HS-27A (cell line): ENCODE results near the gene ZNF783.
"Not testable (repeated sequence)": the region's sequence is repeated elsewhere in the genome, so short reads cannot be mapped to it uniquely, and the experiment has no call there.

Experiments
- DNase-seq: peaks from one replicate; pipeline ENCODE4 v3.0.0-alpha.2; 2012; ENCODE audit warnings: low read depth, missing footprints

Gene ZNF783

DNA sequence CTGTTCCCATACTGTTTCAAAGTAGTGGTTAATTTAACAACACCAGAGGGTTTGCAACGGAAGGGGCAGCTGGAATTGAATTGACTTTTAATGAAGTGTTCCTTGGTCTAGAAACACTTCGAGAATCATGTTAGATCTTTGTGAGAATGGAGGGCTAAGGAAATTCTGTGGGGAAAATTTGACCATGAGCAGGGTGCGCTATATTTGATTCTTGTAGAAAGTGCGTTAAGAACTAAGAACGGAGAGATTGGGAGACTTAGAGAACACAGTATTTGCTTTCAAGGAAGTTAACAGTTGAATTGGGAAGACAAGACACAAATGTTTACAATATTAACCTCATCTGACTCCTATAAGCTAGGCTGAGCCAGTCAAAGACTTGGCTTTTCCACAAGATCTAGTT is 21.4 kb upstream of the ZNF783 start:
- no peak for DNase-seq

DNA sequence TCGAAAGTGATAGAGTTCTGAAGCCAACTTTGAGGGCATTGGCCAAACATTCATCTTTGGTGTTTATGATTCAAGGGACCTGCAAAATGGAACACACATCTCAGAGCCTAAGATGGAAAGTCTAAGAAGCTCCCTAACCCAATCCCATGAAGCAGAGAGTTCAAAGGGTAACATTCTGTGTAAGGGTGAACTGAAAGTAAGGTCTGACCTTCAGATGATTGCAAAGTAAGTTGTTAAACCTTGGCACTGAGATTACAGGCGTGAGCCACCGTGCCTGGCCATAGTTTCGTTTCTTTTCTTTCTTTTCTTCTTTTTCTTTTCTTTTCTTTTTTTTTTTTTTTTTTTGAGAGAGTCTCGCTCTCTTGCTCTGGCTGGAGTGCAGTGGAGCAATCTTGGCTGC is 20.3 kb upstream of the ZNF783 start:
- DNase-seq, result no peak

DNA sequence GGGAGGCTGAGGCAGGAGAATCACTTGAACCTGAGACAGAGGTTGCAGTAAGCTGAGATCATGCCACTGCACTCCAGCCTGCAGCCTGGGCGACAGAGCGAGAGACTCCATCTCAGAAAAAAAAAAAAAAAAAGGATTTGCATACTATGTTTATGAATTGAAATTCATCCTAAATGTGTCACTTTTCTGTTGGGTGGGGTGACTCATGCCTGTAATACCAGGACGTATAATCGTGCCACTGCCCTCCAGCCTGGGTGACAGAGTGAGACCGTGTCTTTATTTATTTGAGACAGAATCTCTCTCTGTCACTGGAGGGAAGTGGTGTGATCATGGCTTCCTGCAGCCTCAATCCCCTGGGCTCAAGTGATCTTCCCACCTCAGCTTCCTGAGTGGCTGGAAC is 16.8 kb upstream of the ZNF783 start:
- no peak for DNase-seq

DNA sequence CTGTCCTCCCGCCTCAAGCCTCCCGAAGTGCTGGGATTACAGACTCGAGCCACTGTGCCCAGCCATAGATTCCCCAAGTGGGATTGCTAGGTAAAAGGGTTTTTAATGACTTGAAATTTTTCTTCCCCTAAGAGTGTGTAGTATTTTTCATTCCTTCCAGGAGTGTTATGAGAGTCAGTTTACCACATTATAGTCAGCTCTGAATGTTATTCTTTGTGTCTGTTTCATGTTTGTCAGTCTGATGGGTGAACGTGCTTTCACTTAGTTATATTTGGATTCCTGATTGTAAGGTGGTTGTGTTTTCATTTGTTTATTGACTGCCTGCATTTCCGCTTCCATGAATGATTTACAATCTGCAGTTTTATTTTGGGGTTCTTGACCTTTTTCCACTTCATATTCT is 16.3 kb upstream of the ZNF783 start:
- no peak for DNase-seq

DNA sequence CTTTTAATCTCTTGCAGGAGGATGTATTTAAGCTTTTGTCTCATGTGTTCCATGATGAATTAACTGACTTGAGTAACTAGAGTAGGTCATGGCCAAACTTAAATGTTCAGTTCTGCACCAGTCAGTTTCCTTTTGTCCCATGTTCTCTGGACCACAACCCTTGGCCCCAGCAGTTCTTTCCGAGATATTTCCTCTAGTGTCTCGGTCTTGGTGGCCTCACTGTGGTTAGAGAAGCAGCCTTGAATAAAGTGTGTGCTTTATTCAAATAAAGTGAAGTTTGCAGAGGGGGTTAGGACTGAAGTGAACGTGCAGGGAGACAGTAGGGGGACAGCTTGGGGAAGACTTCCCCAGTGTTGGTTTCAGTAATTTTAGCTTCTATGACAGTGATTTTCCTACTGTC is 13.2 kb upstream of the ZNF783 start:
- no peak for DNase-seq

DNA sequence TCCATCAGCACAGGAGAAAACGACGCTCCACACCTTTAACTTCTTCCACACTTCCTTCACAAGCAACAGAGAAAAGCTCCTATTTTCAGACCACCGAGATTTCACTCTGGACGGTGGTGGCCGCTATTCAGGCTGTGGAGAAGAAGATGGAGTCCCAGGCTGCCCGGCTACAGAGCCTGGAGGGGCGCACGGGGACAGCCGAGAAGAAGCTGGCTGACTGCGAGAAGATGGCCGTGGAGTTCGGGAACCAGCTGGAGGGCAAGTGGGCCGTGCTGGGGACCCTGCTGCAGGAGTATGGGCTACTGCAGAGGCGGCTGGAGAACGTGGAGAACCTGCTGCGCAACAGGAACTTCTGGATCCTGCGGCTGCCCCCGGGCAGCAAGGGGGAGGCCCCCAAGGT is 11.8 kb upstream of the ZNF783 start:
- not testable (repeated sequence) for DNase-seq

DNA sequence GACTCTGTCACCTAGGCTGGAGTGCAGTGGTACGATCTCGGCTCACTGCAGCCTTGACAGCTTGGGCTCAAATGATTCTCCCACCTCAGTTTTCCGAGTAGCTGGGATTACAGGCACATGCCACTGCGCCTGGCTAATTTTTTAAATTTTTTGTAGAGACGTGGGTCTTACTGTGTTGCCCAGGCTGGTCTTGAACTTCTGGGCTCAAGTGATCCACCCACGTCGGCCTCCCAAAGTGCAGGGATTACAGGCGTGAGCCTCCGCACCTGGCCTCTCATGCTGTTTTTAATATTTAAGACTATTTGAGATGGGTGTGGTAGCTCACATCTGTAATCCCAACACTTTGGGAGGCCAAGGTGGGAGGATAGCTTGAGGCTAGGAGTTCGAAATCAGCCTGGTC is 10.5 kb upstream of the ZNF783 start:
- not testable (repeated sequence) for DNase-seq

DNA sequence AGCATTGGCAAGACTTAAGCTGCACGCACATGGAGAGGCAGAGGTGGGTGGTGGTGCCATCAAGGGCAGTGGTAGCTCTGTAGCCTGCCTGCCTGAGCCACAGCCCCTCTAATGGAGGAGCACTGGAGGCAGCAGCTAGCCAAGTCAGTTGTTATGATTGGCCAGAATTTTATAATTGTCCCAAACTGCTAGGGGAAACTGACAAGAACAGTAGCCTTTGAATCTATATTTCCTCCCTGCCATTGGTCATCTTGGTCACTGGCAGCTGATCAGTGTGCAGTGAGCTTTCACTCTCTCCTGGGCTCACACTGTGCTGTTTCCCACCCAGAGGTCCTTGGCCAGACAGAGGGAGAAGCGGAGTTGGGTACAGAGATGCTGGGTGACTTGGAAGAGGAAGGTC is 9.6 kb upstream of the ZNF783 start:
- DNase-seq, result no peak

DNA sequence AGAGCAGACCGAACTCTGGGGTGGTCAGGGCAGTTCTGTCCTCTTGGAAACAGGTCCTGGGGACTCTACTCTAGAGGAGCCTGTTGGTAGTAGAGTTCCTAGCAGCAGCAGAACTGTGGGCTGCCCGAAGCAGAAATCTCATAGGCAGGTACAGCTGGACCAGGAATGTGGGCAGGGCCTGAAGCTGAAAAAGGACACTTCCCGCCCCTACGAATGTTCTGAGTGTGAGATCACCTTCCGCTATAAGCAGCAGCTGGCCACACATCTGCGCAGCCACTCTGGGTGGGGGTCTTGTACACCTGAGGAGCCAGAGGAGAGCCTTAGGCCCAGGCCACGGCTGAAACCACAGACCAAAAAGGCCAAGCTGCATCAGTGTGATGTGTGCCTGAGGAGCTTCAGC is 8.3 kb upstream of the ZNF783 start:
- no peak for DNase-seq

DNA sequence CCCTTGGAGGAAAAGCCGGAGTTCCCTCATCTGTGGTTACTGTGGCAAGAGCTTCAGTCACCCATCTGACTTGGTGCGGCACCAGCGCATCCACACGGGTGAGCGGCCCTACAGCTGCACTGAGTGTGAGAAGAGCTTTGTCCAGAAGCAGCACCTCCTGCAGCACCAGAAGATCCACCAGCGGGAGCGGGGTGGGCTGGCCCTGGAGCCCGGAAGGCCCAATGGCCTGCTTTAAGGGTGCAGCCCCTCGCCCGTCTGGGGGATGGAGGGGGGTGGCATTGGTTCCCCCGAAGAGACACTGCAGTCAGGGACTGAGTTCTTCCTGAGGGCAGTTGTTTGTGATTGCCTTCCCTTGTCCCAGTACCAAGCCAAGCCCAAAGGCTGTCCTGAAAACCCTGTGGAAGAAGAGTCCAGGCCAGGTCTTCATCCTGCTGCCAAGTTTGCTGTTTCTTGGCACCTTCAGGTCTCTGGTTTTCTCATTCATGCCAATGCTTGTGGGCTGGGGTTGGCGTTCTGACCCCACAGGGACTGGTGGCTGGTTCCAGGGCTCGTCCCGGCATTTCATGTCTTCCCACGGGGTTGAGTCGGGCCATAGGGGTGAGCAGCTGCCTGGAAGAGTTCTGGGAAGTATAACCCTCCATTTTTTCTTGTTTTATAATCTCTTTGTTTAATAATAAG is 7.7 kb upstream of the ZNF783 start:
- DNase-seq, result no peak

DNA sequence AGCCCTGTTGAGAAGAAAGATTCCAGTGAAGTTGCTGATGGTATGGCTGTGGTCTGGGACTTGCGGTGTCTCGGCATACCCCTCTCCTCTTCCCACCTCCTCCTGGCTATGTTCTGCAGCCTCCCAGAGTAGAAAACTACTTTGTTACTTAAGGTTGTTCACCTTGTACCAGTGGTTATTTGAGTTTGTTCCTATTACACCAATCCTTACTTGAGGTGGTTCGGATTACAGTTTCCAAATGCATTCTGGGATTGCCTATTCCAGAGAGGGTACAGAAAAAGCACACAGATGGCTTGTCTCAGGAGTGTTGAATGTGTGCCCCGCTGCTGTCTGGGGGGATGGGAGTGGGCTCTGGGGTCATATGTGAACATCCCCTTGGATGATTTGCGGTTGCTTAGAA is 6.8 kb upstream of the ZNF783 start:
- no peak for DNase-seq

DNA sequence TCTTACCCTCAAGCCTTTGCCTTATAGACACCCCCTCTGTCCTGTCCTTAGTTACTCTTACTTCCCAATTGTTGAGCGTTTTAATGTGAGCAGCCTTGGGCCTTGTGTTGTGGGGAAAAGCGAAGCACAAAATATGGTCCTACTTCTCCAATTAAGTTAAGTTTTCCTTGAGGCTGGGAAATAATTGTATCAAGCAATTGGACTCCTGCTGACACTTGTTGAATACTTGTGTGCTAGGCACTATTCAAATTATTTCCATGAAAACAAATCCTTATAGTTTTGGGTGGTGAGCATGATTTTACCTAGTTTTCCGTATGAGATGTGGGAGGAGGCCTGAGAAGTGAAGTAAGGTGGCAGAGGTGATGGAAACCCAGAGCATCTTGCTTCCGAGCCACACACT is 5.4 kb upstream of the ZNF783 start:
- no peak for DNase-seq

DNA sequence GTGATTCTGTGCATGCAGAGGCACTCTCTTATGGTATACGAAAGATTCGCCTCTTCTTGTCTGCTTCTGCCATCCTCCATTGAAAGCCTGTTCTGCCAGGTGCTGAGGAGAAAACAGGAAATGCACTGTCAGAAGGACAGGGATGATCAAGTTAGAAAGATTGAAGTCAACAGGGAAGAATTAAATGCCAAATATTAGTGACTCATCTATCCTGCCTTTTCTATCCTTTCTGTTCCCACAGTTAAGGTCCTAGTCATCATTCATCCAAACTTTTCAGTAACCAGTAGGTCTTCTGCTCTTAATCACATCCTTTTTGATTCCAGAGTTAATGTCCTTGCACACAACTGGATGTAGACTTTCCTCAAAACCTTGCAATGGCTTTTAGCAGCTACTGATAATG is 4.8 kb upstream of the ZNF783 start:
- DNase-seq, result no peak

DNA sequence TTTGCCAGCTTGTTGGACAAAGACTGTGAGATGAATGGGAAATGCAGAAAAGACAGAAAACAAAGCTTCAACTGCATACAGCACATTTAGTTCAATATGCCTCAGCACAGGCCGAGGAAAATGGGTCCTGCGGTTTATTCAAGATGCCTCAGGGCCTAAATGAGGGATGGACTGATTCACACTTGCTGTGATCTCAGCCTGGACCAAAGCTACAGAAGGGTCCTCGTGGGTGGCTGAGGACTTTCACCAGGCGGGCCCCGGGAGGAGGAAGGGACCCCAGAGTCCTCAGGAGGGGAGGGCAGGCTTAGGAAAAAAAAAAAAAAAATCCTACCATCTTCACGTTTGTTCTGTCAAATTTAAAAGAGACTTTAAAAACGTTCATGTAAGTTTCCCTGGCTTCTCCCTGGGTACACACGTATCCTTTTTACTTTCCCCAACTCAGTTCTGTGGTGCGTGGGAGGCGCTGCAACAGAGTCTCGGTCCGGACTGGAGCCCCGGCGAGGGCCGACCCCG is 624 bp upstream of the ZNF783 start:
- no peak for DNase-seq

DNA sequence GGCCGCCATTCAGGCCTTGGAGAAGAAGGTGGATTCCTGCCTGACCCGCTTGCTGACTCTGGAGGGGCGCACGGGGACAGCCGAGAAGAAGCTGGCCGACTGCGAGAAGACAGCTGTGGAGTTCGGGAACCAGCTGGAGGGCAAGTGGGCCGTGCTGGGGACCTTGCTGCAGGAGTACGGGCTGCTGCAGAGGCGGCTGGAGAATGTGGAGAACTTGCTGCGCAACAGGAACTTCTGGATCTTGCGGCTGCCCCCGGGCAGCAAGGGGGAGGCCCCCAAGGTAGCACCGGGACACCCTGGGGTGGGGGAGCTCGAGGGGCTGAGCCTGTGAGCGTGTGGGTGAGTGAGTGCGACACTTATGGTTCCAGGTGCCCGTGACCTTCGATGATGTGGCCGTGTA is 4.5 kb downstream of the ZNF783 start:
- DNase-seq, result no peak

DNA sequence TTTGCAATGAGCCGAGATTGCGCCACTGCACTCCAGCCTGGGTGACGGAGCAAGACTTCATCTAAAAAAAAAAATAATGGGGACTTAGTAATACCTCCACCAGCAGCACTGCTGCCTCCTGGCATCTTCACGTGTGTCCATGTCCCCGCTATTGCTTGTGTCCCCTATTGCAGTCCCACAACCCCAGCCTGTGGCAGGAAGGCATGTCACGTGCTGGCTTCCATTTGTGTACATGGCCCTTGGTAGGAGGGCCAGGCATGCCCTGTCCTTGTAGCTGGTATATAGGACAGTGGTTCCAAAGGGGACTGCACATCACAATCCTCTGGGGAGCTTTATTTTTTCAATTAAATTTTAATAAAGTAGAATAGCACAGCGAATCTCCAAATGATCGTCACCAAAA is 5.7 kb downstream of the ZNF783 start:
- no peak for DNase-seq

DNA sequence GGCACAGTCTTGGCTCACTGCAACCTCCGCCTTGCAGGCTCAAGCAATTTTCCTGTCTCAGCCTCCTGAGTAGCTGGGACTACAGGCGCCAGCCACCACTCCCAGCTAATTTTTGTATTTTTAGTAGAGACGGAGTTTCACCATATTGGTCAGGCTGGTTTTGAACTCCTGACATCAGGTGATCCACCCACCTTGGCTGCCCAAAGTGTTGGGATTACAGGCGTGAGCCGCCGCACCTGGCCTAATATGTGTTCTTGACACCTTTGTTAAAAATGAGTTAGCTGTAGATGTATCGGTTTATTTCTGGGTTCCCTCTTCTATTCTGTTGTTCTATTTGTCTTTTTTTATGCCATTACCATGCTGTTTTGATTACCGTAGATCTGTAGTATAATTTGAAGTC is 12.4 kb downstream of the ZNF783 start:
- not testable (repeated sequence) for DNase-seq

DNA sequence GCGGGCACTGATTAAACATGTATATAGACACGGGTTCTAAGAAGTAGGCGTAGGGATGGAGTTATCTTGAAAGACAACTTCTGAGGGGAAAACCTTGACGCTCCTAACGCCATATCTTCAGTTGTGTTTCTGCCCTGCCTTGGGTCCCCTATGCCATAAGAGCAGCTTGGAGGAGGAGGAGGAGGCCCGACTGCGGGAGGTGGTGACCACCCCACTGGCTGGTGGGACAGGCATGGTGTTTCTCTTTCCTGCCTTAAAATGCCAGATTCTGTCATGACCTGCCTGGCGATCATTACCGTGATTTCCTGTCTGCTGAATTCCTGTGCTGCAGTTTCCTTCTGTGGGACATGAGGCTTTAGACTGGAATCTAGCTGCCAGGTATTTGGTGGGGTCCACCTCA is 15.9 kb downstream of the ZNF783 start:
- no peak for DNase-seq

DNA sequence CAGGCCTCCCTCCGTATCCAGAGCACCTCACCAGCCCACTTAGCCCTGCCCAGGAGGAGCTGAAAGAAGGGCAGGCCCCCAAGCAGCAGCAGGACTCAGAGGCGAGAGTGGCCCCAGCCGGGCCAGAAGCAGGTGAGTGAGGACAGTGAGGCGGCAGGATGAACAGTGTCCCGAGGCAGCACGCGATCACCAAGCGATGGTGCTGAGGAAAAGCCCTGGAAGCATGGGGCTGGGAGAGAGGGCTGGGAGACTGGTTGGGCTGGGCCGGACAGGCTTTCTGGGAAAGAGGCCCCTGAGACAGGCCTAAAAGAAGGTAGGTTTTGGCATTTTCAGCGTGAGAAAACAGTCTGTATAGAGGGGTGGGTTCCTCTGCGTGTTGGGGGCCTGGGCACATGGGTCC is 16.4 kb downstream of the ZNF783 start:
- DNase-seq, result no peak

DNA sequence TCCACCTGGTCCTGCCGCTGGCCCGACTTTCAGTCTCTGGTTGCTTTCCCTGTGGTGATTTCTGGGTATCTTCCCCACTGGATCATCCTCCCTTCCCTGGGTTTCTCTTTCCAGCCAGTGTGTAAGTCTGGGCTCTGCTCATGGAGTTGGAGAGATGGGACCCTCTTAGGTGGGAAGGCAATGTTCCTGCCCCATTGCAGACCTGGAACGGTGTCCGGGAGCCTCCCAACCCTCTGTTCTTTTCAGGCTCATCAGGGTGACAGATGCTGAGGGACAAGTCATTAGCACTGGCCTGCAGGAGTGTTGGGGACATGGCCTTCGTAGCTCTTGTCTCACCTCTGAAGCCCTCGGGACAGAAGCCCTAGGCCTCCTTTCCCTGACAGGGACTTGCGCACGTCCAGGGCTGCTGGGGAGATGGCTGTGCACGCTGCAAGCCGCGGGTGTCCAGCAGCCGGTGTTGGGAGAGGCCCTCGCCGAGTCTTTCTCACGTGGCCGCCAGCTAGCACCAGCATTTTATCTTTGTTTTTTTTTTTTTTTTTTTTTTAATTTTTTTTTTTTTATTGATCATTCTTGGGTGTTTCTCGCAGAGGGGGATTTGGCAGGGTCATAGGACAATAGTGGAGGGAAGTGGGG is 17.2 kb downstream of the ZNF783 start:
- DNase-seq, result no peak

DNA sequence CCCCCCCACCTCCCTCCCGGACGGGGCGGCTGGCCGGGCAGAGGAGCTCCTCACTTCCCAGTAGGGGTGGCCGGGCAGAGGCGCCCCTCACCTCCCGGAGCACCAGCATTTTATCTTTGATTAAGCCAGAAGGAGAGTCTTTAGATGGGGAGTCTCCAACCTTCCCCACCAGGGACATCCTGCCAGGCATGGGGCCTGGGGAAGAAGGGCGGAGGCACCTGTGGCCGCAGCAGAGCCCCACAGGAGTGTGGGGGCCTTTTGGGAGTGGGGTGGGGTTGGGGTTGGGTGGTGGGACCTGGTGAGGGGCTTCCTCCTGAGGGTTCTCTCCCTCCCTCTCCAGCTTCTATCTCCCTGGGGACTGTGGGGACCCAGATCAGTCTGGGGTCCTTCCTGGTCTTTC is 18.2 kb downstream of the ZNF783 start:
- DNase-seq, result no peak

DNA sequence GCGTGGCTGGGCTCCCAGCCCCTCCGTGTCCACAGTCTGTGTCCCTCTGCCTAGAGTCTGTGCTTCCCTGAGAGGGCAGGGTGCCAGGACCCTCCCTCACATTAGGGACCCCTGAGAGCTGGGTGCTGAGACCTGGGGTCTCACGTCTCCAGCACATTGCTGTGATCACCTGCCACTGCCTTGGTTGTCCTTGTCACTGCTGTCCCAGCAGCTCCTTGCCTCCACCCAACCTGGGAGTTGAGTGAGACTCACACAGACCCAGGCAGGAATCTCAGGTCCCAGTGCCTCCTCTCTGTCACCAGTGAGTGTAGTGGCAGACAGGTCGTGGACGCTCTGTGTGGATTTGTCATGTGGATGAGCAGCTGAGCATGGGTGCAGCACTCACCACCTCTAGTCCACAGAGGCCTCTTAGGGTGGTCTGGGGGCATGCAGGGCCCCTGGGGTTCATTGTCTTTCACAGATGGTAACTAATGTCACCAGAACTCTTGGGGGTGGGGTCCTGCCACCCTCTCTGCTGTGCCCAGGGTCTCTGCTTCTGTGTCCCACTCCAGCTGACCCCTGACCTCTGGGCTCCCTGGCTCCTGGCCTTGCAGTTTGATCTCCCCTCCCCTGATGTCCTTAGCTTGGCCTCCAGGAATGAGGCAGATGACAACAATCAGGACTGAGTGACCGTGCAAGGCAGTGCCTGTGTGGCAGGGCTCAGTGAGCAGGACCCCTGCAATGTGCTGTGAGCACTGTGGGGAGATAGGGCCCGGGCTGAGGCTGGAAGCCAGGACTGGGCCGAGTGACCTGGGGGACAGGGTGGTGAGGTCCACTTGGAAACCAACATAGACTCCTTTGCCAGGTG is 18.9 kb downstream of the ZNF783 start:
- DNase-seq, result no peak
